CD14-positive monocyte (primary cell): ENCODE data around the gene MTA2. TPM values are rescaled to one million over a fixed set of nuclear protein-coding genes. Genes with fewer than 3 reads are reported as not detected.

Experiments
- DNase-seq, 3 donors: peaks; one replicate each; pipeline ENCODE4 v3.0.0-alpha.2; 2011 to 2022
- H2AFZ ChIP-seq: 2 replicates; pipeline ENCODE4 v1.6.0; 2012; ENCODE audit warnings: mild to moderate bottlenecking, low read depth, low read length, inconsistent platforms; ENCODE audit not compliant: insufficient read depth, poor library complexity, severe bottlenecking
- H3K27ac ChIP-seq, 2 donors: 1 replicate in 1 of 2; 2 replicates in 1 of 2; pipeline ENCODE4 v1.5.1; 2012 to 2013; ENCODE audit warnings: low read length in 2 of 2, control low read depth in 1 of 2, inconsistent platforms in 1 of 2, low read depth in 1 of 2, mild to moderate bottlenecking in 1 of 2
- H3K27me3 ChIP-seq, 2 donors: one replicate each; pipeline versions ENCODE4 v1.6.0 to v1.6.1; 2011 to 2013; ENCODE audit warnings: low read length in 2 of 2; ENCODE audit not compliant: control insufficient read depth in 2 of 2, insufficient read depth in 2 of 2
- H3K36me3 ChIP-seq, 2 donors: replicated peaks in 1 of 2; 1 replicate in 1 of 2; 2 replicates in 1 of 2; pipeline versions ENCODE4 v1.5.1 to v1.6.1; 2012 to 2013; ENCODE audit warnings: low read length in 2 of 2, control low read depth in 1 of 2, inconsistent platforms in 1 of 2, mild to moderate bottlenecking in 1 of 2; ENCODE audit not compliant: insufficient read depth in 2 of 2, control insufficient read depth in 1 of 2
- H3K4me1 ChIP-seq, 2 donors: 1 replicate in 1 of 2; 2 replicates in 1 of 2; pipeline versions ENCODE4 v1.5.1 to v1.6.1; 2012 to 2013; ENCODE audit warnings: low read length in 2 of 2, control low read depth in 1 of 2, inconsistent platforms in 1 of 2, mild to moderate bottlenecking in 1 of 2, moderate library complexity in 1 of 2; ENCODE audit not compliant: insufficient read depth in 2 of 2, control insufficient read depth in 1 of 2
- H3K4me2 ChIP-seq: replicated peaks from 2 replicates; pipeline ENCODE3; 2012; ENCODE audit warnings: low read length, moderate library complexity, mild to moderate bottlenecking; ENCODE audit not compliant: poor library complexity, severe bottlenecking; ENCODE audit errors: extremely low read depth
- H3K4me3 ChIP-seq, 3 experiments: fragments of 200-600 bp in 1 of 3; sonication (generic) in 1 of 3; replicated peaks in 1 of 3; 1 replicate in 2 of 3; 2 replicates in 1 of 3; pipeline ENCODE4 v1.5.1; 2011 to 2013; ENCODE audit warnings: low read length in 3 of 3, mild to moderate bottlenecking in 3 of 3, control low read depth in 2 of 3, low read depth in 2 of 3, inconsistent platforms in 1 of 3, moderate library complexity in 1 of 3
- H3K79me2 ChIP-seq: 2 replicates; pipeline ENCODE4 v1.6.0; 2012; ENCODE audit warnings: mild to moderate bottlenecking, control low read depth, inconsistent platforms, low read length, moderate library complexity; ENCODE audit not compliant: insufficient read depth
- H3K9ac ChIP-seq: 2 replicates; pipeline ENCODE4 v1.6.0; 2017; ENCODE audit warnings: low read length, mild to moderate bottlenecking; ENCODE audit not compliant: insufficient read depth, poor library complexity, severe bottlenecking
- H3K9me3 ChIP-seq, 2 donors: replicated peaks in 1 of 2; 1 replicate in 1 of 2; 2 replicates in 1 of 2; pipeline versions ENCODE4 v1.5.1 to v1.6.1; 2012 to 2013; ENCODE audit warnings: low read length in 2 of 2, control low read depth in 1 of 2; ENCODE audit not compliant: control insufficient read depth in 1 of 2, insufficient read depth in 1 of 2
- H4K20me1 ChIP-seq: 2 replicates; pipeline ENCODE4 v1.6.0; 2012; ENCODE audit warnings: mild to moderate bottlenecking, low read length, control low read depth, moderate library complexity; ENCODE audit not compliant: insufficient read depth
- H3K27ac Mint-ChIP-seq, 7 donors: one replicate each; pipeline ENCODE4 v1.8.0; 2020; ENCODE audit warnings: mild to moderate bottlenecking in 7 of 7, mixed read lengths in 7 of 7, moderate library complexity in 6 of 7, inconsistent platforms in 2 of 7
- H3K27me3 Mint-ChIP-seq, 3 donors: one replicate each; pipeline ENCODE4 v1.8.0; 2021 to 2022; ENCODE audit warnings: low read depth in 3 of 3, mild to moderate bottlenecking in 3 of 3, mixed read lengths in 3 of 3, moderate library complexity in 3 of 3, inconsistent platforms in 1 of 3
- H3K36me3 Mint-ChIP-seq, 2 donors: one replicate each; pipeline ENCODE4 v1.8.0; 2020; ENCODE audit warnings: mixed read lengths in 2 of 2, inconsistent platforms in 1 of 2, mild to moderate bottlenecking in 1 of 2
- H3K4me1 Mint-ChIP-seq: one replicate; pipeline ENCODE4 v1.8.0; 2020; ENCODE audit warnings: mild to moderate bottlenecking, mixed read lengths
- H3K4me3 Mint-ChIP-seq, 2 donors: one replicate each; pipeline ENCODE4 v1.8.0; 2020; ENCODE audit warnings: mild to moderate bottlenecking in 2 of 2, mixed read lengths in 2 of 2, moderate library complexity in 1 of 2
- H3K9me3 Mint-ChIP-seq, 7 donors: one replicate each; pipeline ENCODE4 v1.8.0; 2020 to 2022; ENCODE audit warnings: mixed read lengths in 7 of 7, mild to moderate bottlenecking in 6 of 7, moderate library complexity in 6 of 7, inconsistent platforms in 2 of 7
- WGBS: methylation state at CpG from one replicate; pipeline ENCODE4 v1.1.5; 2013; ENCODE audit warnings: missing lambda C conversion rate; ENCODE audit not compliant: insufficient coverage; 5-methylcytosine and 5-hydroxymethylcytosine counted together
- intact Hi-C, 2 donors: fragments of 100-400 bp; cut with micrococcal nuclease; formaldehyde crosslinking; loops; one replicate each; pipeline versions ENCODE4 v1.15.0 to v1.15.1; 2023
- polyA plus RNA-seq, 3 donors: library from polyadenylated mRNA; depleted of rRNA in 1 of 3; unstranded in 2 of 3; stranded (reverse) in 1 of 3; fragments of 300-500 nt in 2 of 3; fragments of >200 nt in 1 of 3; fragmentation: Illumina TruSeq in 2 of 3; gene quantifications; 1 replicate in 2 of 3; 2 replicates in 1 of 3; pipeline ENCODE4 v1.2.3, GENCODE V29; 2012 to 2021
- TF ChIP-seq, protein P1 (sequence below): fragments of 200-600 bp; IDR thresholded peaks from one replicate; pipeline ENCODE4 v1.8.0; 2022; ENCODE audit warnings: antibody characterized with exemption, mild to moderate bottlenecking

MTA2 gene
- polyA plus RNA-seq, 3 donors, result 14.0 to 38.6 (median 17.6) TPM

- Mint-ChIP-seq H3K4me1 (peaks cover 36% of the 10 kb centered on the region), H3K4me3 (peak overlapping the region; percentile 90 to 92), H3K9me3 (peaks cover 0 to 2% (median 0%) of the 10 kb centered on the region in 7 donors), H3K27me3 (peaks cover 0 to 2% (median 0%) of the 10 kb centered on the region in 3 donors), H3K36me3 (peaks cover 51 to 59% of the 10 kb centered on the region in 2 donors), H3K27ac (peak overlapping the region; percentile 95 to 99 (median 98))
- DNase-seq, result peak in 1 of 3 donors; percentile 16
- Histone ChIP-seq H4K20me1 (peaks cover 31% of the 10 kb centered on the region), H3K9me3 (no peaks in the 10 kb centered on the region), H3K79me2 (peaks cover 24% of the 10 kb centered on the region), H3K36me3 (peaks cover 47 to 56% of the 10 kb centered on the region in 2 donors), H3K9ac (peak overlapping the region; percentile 86), H3K4me1 (peaks cover 27 to 43% of the 10 kb centered on the region in 2 donors), H3K4me3 (peak overlapping the region; percentile 47 to 98 (median 60)), H3K4me2 (peak overlapping the region; percentile 90), H3K27me3 (no peaks in the 10 kb centered on the region), H3K27ac (peak overlapping the region; percentile 91 to 96), H2AFZ (peak overlapping the region; percentile 94)
- intact Hi-C loops, result loop anchor here (5.0 to 10.0 kb wide), 4 partner anchors 60 to 273 kb away; partner anchors contain the start of genes BSCL2 (in 2 of the 2), GNG3 (in 2 of the 2), INTS5 (in 1 of the 2) and TMEM179B (in 1 of the 2)
- 1% methylated on average over 14 of the region's 17 CpGs for WGBS
- TF ChIP-seq, protein P1, sequence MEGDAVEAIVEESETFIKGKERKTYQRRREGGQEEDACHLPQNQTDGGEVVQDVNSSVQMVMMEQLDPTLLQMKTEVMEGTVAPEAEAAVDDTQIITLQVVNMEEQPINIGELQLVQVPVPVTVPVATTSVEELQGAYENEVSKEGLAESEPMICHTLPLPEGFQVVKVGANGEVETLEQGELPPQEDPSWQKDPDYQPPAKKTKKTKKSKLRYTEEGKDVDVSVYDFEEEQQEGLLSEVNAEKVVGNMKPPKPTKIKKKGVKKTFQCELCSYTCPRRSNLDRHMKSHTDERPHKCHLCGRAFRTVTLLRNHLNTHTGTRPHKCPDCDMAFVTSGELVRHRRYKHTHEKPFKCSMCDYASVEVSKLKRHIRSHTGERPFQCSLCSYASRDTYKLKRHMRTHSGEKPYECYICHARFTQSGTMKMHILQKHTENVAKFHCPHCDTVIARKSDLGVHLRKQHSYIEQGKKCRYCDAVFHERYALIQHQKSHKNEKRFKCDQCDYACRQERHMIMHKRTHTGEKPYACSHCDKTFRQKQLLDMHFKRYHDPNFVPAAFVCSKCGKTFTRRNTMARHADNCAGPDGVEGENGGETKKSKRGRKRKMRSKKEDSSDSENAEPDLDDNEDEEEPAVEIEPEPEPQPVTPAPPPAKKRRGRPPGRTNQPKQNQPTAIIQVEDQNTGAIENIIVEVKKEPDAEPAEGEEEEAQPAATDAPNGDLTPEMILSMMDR, result no peak
Measured at GRCh38 chr11:62592146-62592815, 9.4 kb downstream of the MTA2 start.

GRCh38 chr11:62591448-62592145, 10.1 kb downstream of the MTA2 start, which contains the start of gene TUT1:
TUT1 (minus strand) TSS chr11:62591523; CDS start chr11:62591485, 38 bp downstream.
- Histone ChIP-seq H3K36me3 (peaks cover 41 to 54% of the 10 kb centered on the region in 2 donors), H2AFZ (peak within 1 kb of the TSS; percentile 94), H4K20me1 (peaks cover 26% of the 10 kb centered on the region), H3K79me2 (peaks cover 24% of the 10 kb centered on the region), H3K4me1 (peaks cover 27 to 41% of the 10 kb centered on the region in 2 donors), H3K9ac (peak within 1 kb of the TSS; percentile 86), H3K27me3 (no peaks in the 10 kb centered on the region), H3K27ac (peak within 1 kb of the TSS; percentile 91 to 96), H3K4me2 (peak within 1 kb of the TSS; percentile 90), H3K4me3 (peak within 1 kb of the TSS; percentile 67 to 98 (median 82)), H3K9me3 (no peaks in the 10 kb centered on the region)
- Mint-ChIP-seq H3K27ac (peak within 1 kb of the TSS; percentile 95 to 99 (median 98)), H3K9me3 (peaks cover 0 to 2% (median 0%) of the 10 kb centered on the region in 7 donors), H3K4me3 (peak within 1 kb of the TSS; percentile 92 to 95), H3K36me3 (peaks cover 52 to 58% of the 10 kb centered on the region in 2 donors), H3K27me3 (peaks cover 0 to 2% (median 0%) of the 10 kb centered on the region in 3 donors), H3K4me1 (peaks cover 33% of the 10 kb centered on the region)
- intact Hi-C loops, result loop anchor here (2.0 to 10.0 kb wide), 5 partner anchors 17 to 273 kb away; partner anchors contain the start of genes BSCL2 (in 2 of the 2), GNG3 (in 2 of the 2), INTS5 (in 1 of the 2) and TMEM179B (in 1 of the 2)
- WGBS, result under 1% methylated on average over 58 of the region's 58 CpGs
- DNase-seq, result peak; percentile 98 to 99 (median 99)
- TF ChIP-seq, protein P1, result peak; percentile 19
